PC-3 (cell line): ENCODE data around the gene HBEGF.

Experiments used
- CTCF ChIP-seq: fragments of 300-600 bp; sonication (generic); conservative IDR thresholded peaks from 2 replicates; pipeline ENCODE4 v1.5.1; 2017; ENCODE audit warnings: antibody characterized with exemption, low read depth, mild to moderate bottlenecking, low read length
- EZH2 ChIP-seq: fragments of 300-600 bp; sonication (generic); IDR thresholded peaks from one replicate; pipeline ENCODE4 v1.6.1; 2017; ENCODE audit warnings: antibody characterized with exemption, mild to moderate bottlenecking, low read length; ENCODE audit not compliant: unreplicated experiment
- EZH2phosphoT487 ChIP-seq: fragments of 300-600 bp; sonication (generic); IDR thresholded peaks from 2 replicates; pipeline ENCODE4 v1.6.1; 2018; ENCODE audit warnings: mild to moderate bottlenecking, antibody characterized with exemption, low read length, borderline replicate concordance

- TF ChIP-seq EZH2phosphoT487: no peak
- no peak for TF ChIP-seq CTCF
- TF ChIP-seq EZH2: no peak
These were observed 14.8 kb downstream of the HBEGF start for GRCh38 chr5:140331638-140332037.
